Immature natural killer cell (primary cell): ENCODE data around the gene TMEM14A. TPM values are rescaled to one million over a fixed set of nuclear protein-coding genes. Genes with fewer than 3 reads are reported as not detected.
"Not testable (repeated sequence)": the region's sequence is repeated elsewhere in the genome, so short reads cannot be mapped to it uniquely, and the experiment has no call there.

Experiments used
- DNase-seq, 3 donors: peaks; one replicate each; pipeline ENCODE4 v3.0.0; 2022; ENCODE audit warnings: mixed read lengths in 1 of 3
- H3K27ac Mint-ChIP-seq, 6 donors: one replicate each; pipeline ENCODE4 v1.8.0; 2020; ENCODE audit warnings: mixed read lengths in 6 of 6, mild to moderate bottlenecking in 5 of 6, inconsistent platforms in 4 of 6, moderate library complexity in 3 of 6
- H3K27me3 Mint-ChIP-seq, 3 donors: one replicate each; pipeline ENCODE4 v1.8.0; 2020 to 2021; ENCODE audit warnings: low read depth in 3 of 3, mild to moderate bottlenecking in 3 of 3, mixed read lengths in 3 of 3, moderate library complexity in 3 of 3, inconsistent platforms in 1 of 3
- H3K36me3 Mint-ChIP-seq, 3 donors: one replicate each; pipeline ENCODE4 v1.8.0; 2020; ENCODE audit warnings: mixed read lengths in 3 of 3, inconsistent platforms in 2 of 3, mild to moderate bottlenecking in 2 of 3
- H3K4me1 Mint-ChIP-seq, 2 donors: one replicate each; pipeline ENCODE4 v1.8.0; 2020; ENCODE audit warnings: inconsistent platforms in 2 of 2, mild to moderate bottlenecking in 2 of 2, mixed read lengths in 2 of 2, moderate library complexity in 1 of 2
- H3K4me3 Mint-ChIP-seq, 5 donors: one replicate each; pipeline ENCODE4 v1.8.0; 2020; ENCODE audit warnings: mild to moderate bottlenecking in 5 of 5, mixed read lengths in 5 of 5, inconsistent platforms in 3 of 5, moderate library complexity in 3 of 5
- H3K9me3 Mint-ChIP-seq, 6 donors: one replicate each; pipeline ENCODE4 v1.8.0; 2020; ENCODE audit warnings: mild to moderate bottlenecking in 6 of 6, mixed read lengths in 6 of 6, inconsistent platforms in 4 of 6, moderate library complexity in 3 of 6
- polyA plus RNA-seq, 3 donors: library from polyadenylated mRNA; unstranded; fragments of 300-500 nt; fragmentation: Illumina TruSeq; gene quantifications; one replicate each; pipeline ENCODE4 v1.2.3, GENCODE V29; 2021

Gene TMEM14A
- polyA plus RNA-seq, 3 donors from 2014 or later, result 15.7 to 23.5 (median 15.9) TPM

DNA sequence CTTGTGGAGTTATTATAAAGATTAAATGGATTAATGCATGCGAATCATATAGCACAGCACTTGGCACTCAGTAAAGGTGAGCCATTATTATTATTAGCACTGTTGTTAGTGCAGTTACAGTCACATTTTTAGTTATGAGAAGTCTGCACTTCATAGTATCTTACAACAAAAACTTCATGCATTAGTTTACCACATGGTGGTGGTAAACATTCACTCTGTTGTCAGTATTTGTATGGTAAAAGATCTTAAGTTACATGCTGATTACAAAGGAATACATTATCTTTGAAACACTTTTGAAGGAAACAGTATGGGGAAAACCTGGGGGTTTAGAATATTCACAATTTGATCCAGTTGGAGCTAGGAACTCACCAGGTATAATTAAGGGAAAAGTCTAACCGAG, 20.8 kb downstream of the TMEM14A start:
- H3K27me3 Mint-ChIP-seq, result peaks cover 0 to 2% (median 0%) of the 10 kb centered on the region in 3 donors
- no peak overlapping the region for H3K4me3 Mint-ChIP-seq
- no peak for DNase-seq
- H3K27ac Mint-ChIP-seq, result no peak overlapping the region
- H3K36me3 Mint-ChIP-seq, result peaks cover 5 to 14% (median 9%) of the 10 kb centered on the region in 3 donors
- H3K4me1 Mint-ChIP-seq, result no peaks in the 10 kb centered on the region
- H3K9me3 Mint-ChIP-seq, result no peaks in the 10 kb centered on the region

GRCh38 chr6:52693773-52694172, 22.9 kb downstream of the TMEM14A start:
- Mint-ChIP-seq H3K9me3 (no peaks in the 10 kb centered on the region), H3K4me3 (no peak overlapping the region), H3K27me3 (peaks cover 0 to 4% (median 3%) of the 10 kb centered on the region in 3 donors), H3K27ac (no peak overlapping the region), H3K4me1 (no peaks in the 10 kb centered on the region), H3K36me3 (peaks cover 5 to 10% (median 6%) of the 10 kb centered on the region in 3 donors)
- no peak for DNase-seq

GRCh38 chr6:52694404-52694803, 23.5 kb downstream of the TMEM14A start:
- Mint-ChIP-seq H3K4me3 (no peak overlapping the region), H3K36me3 (peaks cover 5 to 9% (median 6%) of the 10 kb centered on the region in 3 donors), H3K27ac (no peak overlapping the region), H3K4me1 (no peaks in the 10 kb centered on the region), H3K27me3 (peaks cover 0 to 4% (median 3%) of the 10 kb centered on the region in 3 donors), H3K9me3 (no peaks in the 10 kb centered on the region)
- DNase-seq, result no peak

GRCh38 chr6:52696418-52696817, 25.5 kb downstream of the TMEM14A start:
- Mint-ChIP-seq H3K27me3 (peaks cover 5 to 7% (median 7%) of the 10 kb centered on the region in 3 donors), H3K36me3 (peaks cover 5 to 9% (median 6%) of the 10 kb centered on the region in 3 donors), H3K9me3 (no peaks in the 10 kb centered on the region), H3K4me1 (no peaks in the 10 kb centered on the region), H3K27ac (no peak overlapping the region), H3K4me3 (no peak overlapping the region)
- DNase-seq, result no peak

DNA sequence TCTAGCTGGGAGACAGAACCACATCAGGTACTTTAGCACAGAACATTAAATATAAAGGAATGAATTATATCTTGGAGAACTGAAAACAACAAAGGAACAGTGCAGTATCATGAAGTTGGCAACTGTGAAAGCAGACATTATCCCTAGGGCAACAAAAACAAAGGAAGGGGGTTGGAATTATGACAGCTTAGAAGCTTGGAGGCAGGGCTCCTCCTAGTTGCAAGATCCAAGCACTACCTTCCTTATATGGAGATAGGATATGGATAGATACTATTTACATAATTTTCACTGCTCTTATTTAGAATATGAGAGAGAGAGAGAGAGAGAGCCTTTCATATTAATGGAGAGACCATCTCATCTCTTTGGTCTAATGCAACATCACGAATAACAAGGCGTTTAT, 27.0 kb downstream of the TMEM14A start:
- Mint-ChIP-seq H3K36me3 (peaks cover 2 to 7% (median 2%) of the 10 kb centered on the region in 3 donors), H3K9me3 (no peaks in the 10 kb centered on the region), H3K4me1 (no peaks in the 10 kb centered on the region), H3K27ac (no peak overlapping the region), H3K27me3 (peaks cover 5 to 8% (median 7%) of the 10 kb centered on the region in 3 donors), H3K4me3 (no peak overlapping the region)
- no peak for DNase-seq

- no peaks in the 10 kb centered on the region for H3K4me1 Mint-ChIP-seq
- peaks cover 0 to 4% (median 0%) of the 10 kb centered on the region in 6 donors for H3K9me3 Mint-ChIP-seq
- no peak overlapping the region for H3K4me3 Mint-ChIP-seq
Measured at GRCh38 chr6:52704060-52704459, 33.1 kb downstream of the TMEM14A start.

DNA sequence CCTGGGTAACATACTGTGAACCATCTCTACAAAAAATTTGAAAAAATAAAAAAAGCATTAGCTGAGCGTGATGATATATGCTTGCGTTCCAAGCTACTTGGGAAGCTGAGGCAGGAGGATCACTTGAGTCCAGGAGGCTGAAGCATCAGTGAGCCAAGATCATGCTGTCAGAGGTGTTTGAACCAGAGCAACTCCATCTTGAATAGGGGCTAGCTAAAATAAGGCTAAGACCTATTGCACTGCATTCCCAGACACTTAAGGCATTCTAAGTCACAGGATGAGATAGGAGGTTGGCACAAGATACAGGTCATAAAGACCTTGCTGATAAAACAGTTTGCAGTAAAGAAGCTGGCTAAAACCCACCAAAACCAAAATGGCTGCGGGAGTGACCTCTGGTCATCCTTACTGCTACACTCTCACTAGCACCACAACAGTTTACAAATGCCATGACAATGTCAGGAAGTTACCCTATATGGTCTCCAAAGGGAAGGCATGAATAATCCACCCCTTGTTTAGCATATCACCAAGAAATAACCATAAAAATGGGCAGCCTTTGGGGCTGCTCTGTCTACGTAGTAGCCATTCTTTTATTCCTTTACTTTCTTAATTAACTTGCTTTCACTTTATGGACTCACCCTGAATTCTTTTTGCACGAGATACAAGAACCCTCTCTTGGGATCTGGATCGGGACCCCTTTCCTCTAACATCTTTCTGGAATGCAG, 34.0 kb downstream of the TMEM14A start:
- not testable (repeated sequence) for H3K36me3 Mint-ChIP-seq, H3K4me3 Mint-ChIP-seq, H3K27ac Mint-ChIP-seq, DNase-seq, H3K9me3 Mint-ChIP-seq, H3K4me1 Mint-ChIP-seq
- H3K27me3 Mint-ChIP-seq, result peaks cover 4 to 10% (median 9%) of the 10 kb centered on the region in 3 donors

More at GRCh38 chr6:52704060-52704459, 33.1 kb downstream of the TMEM14A start:
- Mint-ChIP-seq H3K27ac (no peak overlapping the region), H3K36me3 (no peaks in the 10 kb centered on the region), H3K27me3 (peaks cover 4 to 10% (median 9%) of the 10 kb centered on the region in 3 donors)
- no peak for DNase-seq

- no peak overlapping the region for H3K4me3 Mint-ChIP-seq
- peaks cover 1 to 7% (median 6%) of the 10 kb centered on the region in 3 donors for H3K27me3 Mint-ChIP-seq
- H3K27ac Mint-ChIP-seq, result no peak overlapping the region
- no peak for DNase-seq
- H3K4me1 Mint-ChIP-seq, result no peaks in the 10 kb centered on the region
- H3K36me3 Mint-ChIP-seq, result no peaks in the 10 kb centered on the region
- peaks cover 0 to 4% (median 0%) of the 10 kb centered on the region in 6 donors for H3K9me3 Mint-ChIP-seq
Measured at GRCh38 chr6:52706001-52706400, 35.1 kb downstream of the TMEM14A start.

DNA sequence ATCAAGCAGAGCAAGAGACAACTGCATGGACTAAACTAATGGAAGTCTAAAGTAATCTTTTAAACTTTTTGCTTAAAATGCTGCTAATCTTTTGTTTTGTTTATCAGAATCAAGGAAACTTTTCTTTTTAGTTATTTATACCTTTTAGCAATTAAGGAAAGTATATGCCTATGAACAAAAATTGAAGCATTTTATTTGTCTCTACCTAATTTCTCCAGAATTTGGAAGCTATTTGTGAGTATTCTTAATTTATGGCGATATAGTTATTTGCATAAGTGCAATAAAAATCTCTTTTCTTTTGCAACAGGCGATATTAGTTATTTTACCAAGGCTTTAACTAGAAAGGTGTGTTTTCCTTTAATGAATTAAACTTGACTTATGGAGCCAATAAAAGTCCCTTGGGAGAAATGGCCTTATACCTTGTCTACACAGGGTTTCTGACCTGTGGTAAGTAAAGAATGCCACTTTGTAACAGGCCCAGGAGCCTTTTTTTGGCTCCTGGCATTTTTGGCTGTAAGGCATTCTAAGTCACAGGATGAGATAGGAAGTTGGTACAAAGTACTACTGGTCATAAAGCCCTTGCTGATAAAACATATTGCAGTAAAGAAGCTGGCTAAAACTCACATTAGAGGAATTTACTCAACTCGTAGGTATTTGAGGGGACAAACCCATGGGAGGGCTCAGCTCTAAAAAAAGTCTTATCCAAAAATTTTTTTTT, 37.2 kb downstream of the TMEM14A start:
- H3K4me3 Mint-ChIP-seq, result no peak overlapping the region
- peaks cover 0 to 4% (median 0%) of the 10 kb centered on the region in 6 donors for H3K9me3 Mint-ChIP-seq
- H3K36me3 Mint-ChIP-seq, result no peaks in the 10 kb centered on the region
- no peak for DNase-seq
- no peaks in the 10 kb centered on the region for H3K4me1 Mint-ChIP-seq
- no peak overlapping the region for H3K27ac Mint-ChIP-seq
- peaks cover 1 to 8% (median 5%) of the 10 kb centered on the region in 3 donors for H3K27me3 Mint-ChIP-seq

- no peaks in the 10 kb centered on the region for H3K36me3 Mint-ChIP-seq
- H3K4me1 Mint-ChIP-seq, result no peaks in the 10 kb centered on the region
- H3K9me3 Mint-ChIP-seq, result no peaks in the 10 kb centered on the region
- H3K27ac Mint-ChIP-seq, result no peak overlapping the region
- no peak for DNase-seq
- H3K27me3 Mint-ChIP-seq, result peaks cover 0 to 14% (median 3%) of the 10 kb centered on the region in 3 donors
- H3K4me3 Mint-ChIP-seq, result no peak overlapping the region
Measured at GRCh38 chr6:52712136-52712535, 41.2 kb downstream of the TMEM14A start.

- not testable (repeated sequence) for DNase-seq, H3K9me3 Mint-ChIP-seq, H3K4me1 Mint-ChIP-seq, H3K36me3 Mint-ChIP-seq, H3K27ac Mint-ChIP-seq, H3K4me3 Mint-ChIP-seq
- peaks cover 0 to 14% (median 3%) of the 10 kb centered on the region in 3 donors for H3K27me3 Mint-ChIP-seq
Measured at GRCh38 chr6:52714761-52715160, 43.8 kb downstream of the TMEM14A start.

DNA sequence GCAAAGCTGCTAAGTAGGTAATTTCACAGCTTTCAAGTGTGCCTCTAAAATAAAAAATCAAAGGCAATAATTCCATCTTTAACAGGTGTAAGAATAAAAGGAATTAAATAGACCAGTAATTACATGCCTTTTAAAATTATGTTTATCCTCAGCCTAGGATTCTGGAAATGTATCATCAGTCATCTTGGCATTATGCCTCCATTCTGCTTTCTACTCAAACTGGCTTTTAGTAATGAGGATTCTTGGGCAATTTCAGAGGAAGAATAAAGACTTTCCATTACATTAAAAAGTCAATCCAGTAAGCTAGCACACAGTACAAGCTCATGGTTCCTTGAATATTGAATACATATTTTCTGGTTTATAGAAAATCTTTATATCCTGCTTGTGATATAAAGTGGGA, 47.6 kb downstream of the TMEM14A start:
- H3K27ac Mint-ChIP-seq, result no peak overlapping the region
- no peaks in the 10 kb centered on the region for H3K4me1 Mint-ChIP-seq
- no peak overlapping the region for H3K4me3 Mint-ChIP-seq
- no peak for DNase-seq
- H3K27me3 Mint-ChIP-seq, result peaks cover under 1 to 11% (median 10%) of the 10 kb centered on the region in 3 donors
- no peaks in the 10 kb centered on the region for H3K9me3 Mint-ChIP-seq
- no peaks in the 10 kb centered on the region for H3K36me3 Mint-ChIP-seq

DNA sequence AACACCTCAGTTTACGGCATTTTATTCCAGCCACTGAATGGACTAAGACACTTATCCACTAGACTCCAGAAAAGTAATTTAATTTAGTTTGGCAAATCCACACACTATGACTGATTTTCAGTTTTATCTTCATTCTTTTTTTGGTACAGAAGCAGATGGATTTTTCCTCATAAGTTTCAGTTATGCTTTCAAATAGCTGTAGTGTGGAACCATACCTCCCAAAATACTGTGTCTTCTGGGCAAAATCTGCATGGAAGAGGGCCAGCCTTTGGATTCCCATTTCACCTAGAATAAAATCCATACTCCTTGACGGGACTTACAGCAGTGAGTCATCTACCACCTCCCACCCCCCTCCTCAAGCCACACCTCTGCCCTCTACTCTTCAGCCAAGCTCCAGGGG, 49.4 kb downstream of the TMEM14A start:
- Mint-ChIP-seq H3K36me3 (no peaks in the 10 kb centered on the region), H3K27me3 (peaks cover 4 to 17% (median 10%) of the 10 kb centered on the region in 3 donors), H3K27ac (no peak overlapping the region), H3K4me1 (no peaks in the 10 kb centered on the region), H3K4me3 (no peak overlapping the region), H3K9me3 (no peaks in the 10 kb centered on the region)
- no peak for DNase-seq

DNA sequence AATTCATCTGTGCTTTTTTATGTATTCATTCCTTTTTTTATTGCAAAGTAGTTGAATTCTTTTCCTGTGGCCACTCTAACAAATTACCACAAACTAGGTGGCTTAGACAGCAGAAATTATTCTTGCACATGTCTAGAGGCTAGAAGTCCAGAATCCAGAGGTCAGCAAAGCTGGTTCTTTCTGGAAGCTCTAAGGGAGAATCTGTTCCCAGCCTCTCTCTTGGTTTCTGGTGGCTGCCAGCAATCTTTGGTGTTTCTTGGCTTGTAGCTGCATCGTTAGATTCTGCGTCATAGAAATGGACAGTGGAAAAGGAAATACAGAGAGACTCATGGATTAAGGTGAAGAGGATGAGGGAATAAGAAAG, 53.1 kb downstream of the TMEM14A start:
- H3K27me3 Mint-ChIP-seq, result peaks cover 0 to 14% (median 4%) of the 10 kb centered on the region in 3 donors
- no peak for DNase-seq
- H3K9me3 Mint-ChIP-seq, result no peaks in the 10 kb centered on the region
- no peak overlapping the region for H3K4me3 Mint-ChIP-seq
- no peak overlapping the region for H3K27ac Mint-ChIP-seq
- no peaks in the 10 kb centered on the region for H3K4me1 Mint-ChIP-seq
- no peaks in the 10 kb centered on the region for H3K36me3 Mint-ChIP-seq
